Measurements from ENCODE around the gene CUL9.

Gene CUL9

DNA sequence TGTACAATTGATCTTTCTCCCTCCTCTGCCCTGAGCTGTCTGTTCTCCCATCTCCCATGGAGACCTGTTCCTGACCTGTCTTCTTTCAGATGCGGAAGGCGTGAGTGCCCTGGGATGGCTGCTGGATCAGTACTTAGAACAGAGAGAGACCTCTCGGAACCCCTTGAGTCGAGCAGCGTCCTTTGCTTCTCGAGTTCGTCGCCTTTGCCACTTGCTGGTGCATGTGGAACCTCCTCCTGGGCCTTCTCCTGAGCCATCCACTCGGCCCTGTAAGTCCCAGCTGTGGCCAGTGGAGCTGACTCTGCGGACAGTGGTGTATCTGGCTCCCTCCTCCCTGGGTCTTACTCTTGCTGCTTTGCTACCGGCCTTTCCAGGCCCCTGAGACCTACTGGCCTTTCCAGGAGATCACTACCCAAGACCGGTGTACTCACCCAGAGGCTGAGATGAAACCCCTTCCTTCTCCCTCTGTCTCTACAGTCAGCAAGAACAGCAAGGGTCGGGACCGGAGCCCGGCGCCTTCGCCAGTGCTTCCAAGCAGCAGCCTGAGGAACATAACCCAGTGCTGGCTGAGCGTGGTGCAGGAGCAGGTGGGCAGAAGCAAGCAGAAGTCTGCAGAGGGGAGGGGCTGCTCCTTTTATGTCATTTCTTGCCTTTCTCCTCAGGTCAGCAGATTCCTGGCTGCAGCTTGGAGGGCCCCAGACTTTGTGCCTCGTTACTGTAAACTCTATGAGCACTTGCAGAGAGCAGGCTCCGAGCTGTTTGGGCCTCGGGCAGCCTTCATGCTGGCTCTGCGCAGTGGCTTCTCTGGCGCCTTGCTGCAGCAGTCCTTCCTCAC is 22.5 kb downstream of the CUL9 start:
- Histone ChIP-seq H3K4me2 (ENCODE audit: low read length) (no peak overlapping the region), H4K8ac (ENCODE audit: low read depth, low read length) (no peak overlapping the region), H2BK5ac (ENCODE audit: low read depth, low read length, poor library complexity) (no peak overlapping the region), H3K36me3 (ENCODE audit: control insufficient read depth in 1 of 2, insufficient read depth in 2 of 2, low read length in 2 of 2) (peaks cover 12 to 23% of the 10 kb centered on the region in 2 experiments), H3K27me3 (ENCODE audit: insufficient read depth, low read length) (no peaks in the 10 kb centered on the region), H3K4me1 (ENCODE audit: control insufficient read depth in 1 of 2, insufficient read depth in 2 of 2, low read length in 2 of 2) (no peaks in the 10 kb centered on the region), H3K23ac (ENCODE audit: low read length) (no peak overlapping the region), H2BK12ac (ENCODE audit: low read length) (no peak overlapping the region), H4K91ac (ENCODE audit: low read depth, low read length) (no peak overlapping the region), H3K27ac (ENCODE audit: low read depth, low read length) (no peak overlapping the region), H3K4me3 (ENCODE audit: low read depth, low read length) (no peak overlapping the region), H3K9ac (ENCODE audit: low read length) (no peak overlapping the region), H3K9me3 (ENCODE audit: insufficient read depth, low read depth, low read length) (no peaks in the 10 kb centered on the region), H3K79me1 (ENCODE audit: low read length) (no peaks in the 10 kb centered on the region), H3K79me2 (ENCODE audit: control insufficient read depth, insufficient read depth, low read length, poor library complexity) (no peaks in the 10 kb centered on the region), H2BK120ac (ENCODE audit: insufficient read depth, low read length, poor library complexity) (no peak overlapping the region), H3K14ac (ENCODE audit: low read length) (no peak overlapping the region), H3K4ac (ENCODE audit: low read depth, low read length) (no peak overlapping the region), H3K18ac (ENCODE audit: low read length) (no peak overlapping the region), H2AK5ac (ENCODE audit: low read length) (no peak overlapping the region), H4K12ac (ENCODE audit: low read depth, low read length) (no peak overlapping the region), H2AFZ (ENCODE audit: insufficient read depth, low read length, poor library complexity) (no peak overlapping the region)
- no CpG with 5 or more reads among the region's 23 CpGs for WGBS (ENCODE audit: extremely low coverage, insufficient coverage, insufficient read length)
- no peak for DNase-seq

DNA sequence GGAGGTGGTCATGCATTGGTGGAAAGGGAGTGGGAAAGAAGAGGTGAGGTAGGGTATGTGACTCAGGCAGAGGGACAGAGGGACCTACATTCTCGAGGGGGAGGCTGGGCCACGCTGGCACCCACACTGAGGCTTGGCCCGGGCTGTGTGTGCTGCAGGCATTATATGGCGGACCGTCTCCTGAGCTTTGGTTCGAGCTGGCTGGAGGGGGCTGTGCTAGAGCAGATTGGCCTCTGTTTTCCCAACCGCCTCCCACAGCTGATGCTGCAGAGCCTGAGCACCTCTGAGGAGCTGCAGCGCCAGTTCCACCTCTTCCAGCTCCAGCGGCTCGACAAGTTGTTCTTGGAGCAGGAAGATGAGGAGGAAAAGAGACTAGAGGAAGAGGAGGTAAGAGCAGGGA is 23.9 kb downstream of the CUL9 start:
- Histone ChIP-seq H2BK120ac (ENCODE audit: insufficient read depth, low read length, poor library complexity) (no peak overlapping the region), H3K9ac (ENCODE audit: low read length) (no peak overlapping the region), H2AK5ac (ENCODE audit: low read length) (no peak overlapping the region), H2BK12ac (ENCODE audit: low read length) (no peak overlapping the region), H3K4me1 (ENCODE audit: control insufficient read depth in 1 of 2, insufficient read depth in 2 of 2, low read length in 2 of 2) (no peaks in the 10 kb centered on the region), H4K12ac (ENCODE audit: low read depth, low read length) (no peak overlapping the region), H3K14ac (ENCODE audit: low read length) (no peak overlapping the region), H3K4ac (ENCODE audit: low read depth, low read length) (no peak overlapping the region), H3K4me3 (ENCODE audit: low read depth, low read length) (no peak overlapping the region), H2AFZ (ENCODE audit: insufficient read depth, low read length, poor library complexity) (no peak overlapping the region), H3K4me2 (ENCODE audit: low read length) (no peak overlapping the region), H3K9me3 (ENCODE audit: insufficient read depth, low read depth, low read length) (no peaks in the 10 kb centered on the region), H3K27me3 (ENCODE audit: insufficient read depth, low read length) (no peaks in the 10 kb centered on the region), H3K23ac (ENCODE audit: low read length) (no peak overlapping the region), H3K79me1 (ENCODE audit: low read length) (no peaks in the 10 kb centered on the region), H4K91ac (ENCODE audit: low read depth, low read length) (no peak overlapping the region), H3K36me3 (ENCODE audit: control insufficient read depth in 1 of 2, insufficient read depth in 2 of 2, low read length in 2 of 2) (peaks cover 5 to 11% of the 10 kb centered on the region in 2 experiments), H3K27ac (ENCODE audit: low read depth, low read length) (no peak overlapping the region), H3K79me2 (ENCODE audit: control insufficient read depth, insufficient read depth, low read length, poor library complexity) (no peaks in the 10 kb centered on the region), H2BK5ac (ENCODE audit: low read depth, low read length, poor library complexity) (no peak overlapping the region), H4K8ac (ENCODE audit: low read depth, low read length) (no peak overlapping the region), H3K18ac (ENCODE audit: low read length) (no peak overlapping the region)
- WGBS (ENCODE audit: extremely low coverage, insufficient coverage, insufficient read length), result no CpG with 5 or more reads among the region's 10 CpGs
- DNase-seq, result no peak

DNA sequence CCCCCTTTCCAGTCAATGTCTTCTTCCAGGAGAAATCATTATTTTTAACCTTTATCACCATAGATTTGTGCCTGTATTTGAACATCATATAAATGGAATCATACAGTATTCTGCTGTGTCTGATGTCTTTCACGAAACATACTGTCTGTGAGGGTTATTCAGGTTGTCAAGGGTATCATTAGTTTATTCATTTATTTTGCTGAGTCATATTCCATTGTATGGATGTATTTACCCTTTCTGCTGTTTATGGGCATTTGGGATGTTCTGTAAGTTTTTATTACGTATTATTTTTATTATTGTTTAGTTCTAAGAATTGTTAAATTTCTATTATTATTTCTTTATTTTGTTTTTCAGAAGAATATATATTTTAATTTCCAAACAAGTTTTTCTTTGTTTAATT is 25.3 kb downstream of the CUL9 start:
- H4K91ac ChIP-seq (ENCODE audit: low read depth, low read length), result no peak overlapping the region

DNA sequence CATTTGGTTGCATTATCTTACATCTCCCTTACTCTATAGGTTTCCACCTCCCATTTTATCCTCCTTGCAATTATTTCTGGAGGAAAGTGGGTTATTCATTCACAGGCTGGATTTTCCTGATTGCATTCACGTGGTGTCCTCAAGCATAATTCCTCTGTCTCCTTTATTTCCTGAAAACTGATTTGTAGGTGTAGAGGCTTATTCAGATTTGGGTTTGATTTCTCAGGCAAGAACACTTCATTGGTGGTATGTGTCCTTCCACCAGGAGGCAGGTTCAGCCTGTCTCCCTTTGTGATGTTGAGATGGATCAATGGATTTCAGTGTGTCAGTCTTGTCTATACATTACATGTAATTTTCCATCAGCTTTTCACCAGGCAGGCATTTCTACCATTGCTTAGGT is 30.0 kb downstream of the CUL9 start:
- Histone ChIP-seq H3K4ac (ENCODE audit: low read depth, low read length) (no peak overlapping the region), H3K4me2 (ENCODE audit: low read length) (no peak overlapping the region), H3K4me1 (ENCODE audit: control insufficient read depth in 1 of 2, insufficient read depth in 2 of 2, low read length in 2 of 2) (no peaks in the 10 kb centered on the region), H3K23ac (ENCODE audit: low read length) (no peak overlapping the region), H3K4me3 (ENCODE audit: low read depth, low read length) (no peak overlapping the region), H4K12ac (ENCODE audit: low read depth, low read length) (no peak overlapping the region), H3K79me2 (ENCODE audit: control insufficient read depth, insufficient read depth, low read length, poor library complexity) (no peaks in the 10 kb centered on the region), H3K9me3 (ENCODE audit: insufficient read depth, low read depth, low read length) (no peaks in the 10 kb centered on the region), H4K91ac (ENCODE audit: low read depth, low read length) (no peak overlapping the region), H3K9ac (ENCODE audit: low read length) (no peak overlapping the region), H3K27ac (ENCODE audit: low read depth, low read length) (no peak overlapping the region), H2BK5ac (ENCODE audit: low read depth, low read length, poor library complexity) (no peak overlapping the region), H2AFZ (ENCODE audit: insufficient read depth, low read length, poor library complexity) (no peak overlapping the region), H2BK12ac (ENCODE audit: low read length) (no peak overlapping the region), H2BK120ac (ENCODE audit: insufficient read depth, low read length, poor library complexity) (no peak overlapping the region), H3K27me3 (ENCODE audit: insufficient read depth, low read length) (no peaks in the 10 kb centered on the region), H3K18ac (ENCODE audit: low read length) (no peak overlapping the region), H3K14ac (ENCODE audit: low read length) (no peak overlapping the region), H4K8ac (ENCODE audit: low read depth, low read length) (no peak overlapping the region), H3K79me1 (ENCODE audit: low read length) (no peaks in the 10 kb centered on the region), H2AK5ac (ENCODE audit: low read length) (no peak overlapping the region), H3K36me3 (ENCODE audit: control insufficient read depth in 1 of 2, insufficient read depth in 2 of 2, low read length in 2 of 2) (peaks cover 15 to 22% of the 10 kb centered on the region in 2 experiments)
- no peak for DNase-seq
- WGBS (ENCODE audit: extremely low coverage, insufficient coverage, insufficient read length), result no CpG with 5 or more reads among the region's 1 CpG

More for the DNA sequence above, 25.3 kb downstream of the CUL9 start:
- H3K36me3 ChIP-seq (ENCODE audit: control insufficient read depth in 1 of 2, insufficient read depth in 2 of 2, low read length in 2 of 2), result peaks cover 5 to 10% of the 10 kb centered on the region in 2 experiments
- H3K23ac ChIP-seq (ENCODE audit: low read length), result no peak overlapping the region
- no peak overlapping the region for H3K9ac ChIP-seq (ENCODE audit: low read length)
- H4K12ac ChIP-seq (ENCODE audit: low read depth, low read length), result no peak overlapping the region
- no peak for DNase-seq
- H3K27ac ChIP-seq (ENCODE audit: low read depth, low read length), result no peak overlapping the region
- no peak overlapping the region for H2AFZ ChIP-seq (ENCODE audit: insufficient read depth, low read length, poor library complexity)
- WGBS (ENCODE audit: extremely low coverage, insufficient coverage, insufficient read length), result no CpG with 5 or more reads among the region's 2 CpGs
- no peak overlapping the region for H3K18ac ChIP-seq (ENCODE audit: low read length)
- no peak overlapping the region for H3K4me2 ChIP-seq (ENCODE audit: low read length)
- no peak overlapping the region for H2BK120ac ChIP-seq (ENCODE audit: insufficient read depth, low read length, poor library complexity)
- H3K4ac ChIP-seq (ENCODE audit: low read depth, low read length), result no peak overlapping the region
- H3K9me3 ChIP-seq (ENCODE audit: insufficient read depth, low read depth, low read length), result no peaks in the 10 kb centered on the region
- H3K79me1 ChIP-seq (ENCODE audit: low read length), result no peaks in the 10 kb centered on the region
- H2BK12ac ChIP-seq (ENCODE audit: low read length), result no peak overlapping the region
- no peak overlapping the region for H2AK5ac ChIP-seq (ENCODE audit: low read length)
- H3K27me3 ChIP-seq (ENCODE audit: insufficient read depth, low read length), result no peaks in the 10 kb centered on the region
- H3K14ac ChIP-seq (ENCODE audit: low read length), result no peak overlapping the region
- no peaks in the 10 kb centered on the region for H3K4me1 ChIP-seq (ENCODE audit: control insufficient read depth in 1 of 2, insufficient read depth in 2 of 2, low read length in 2 of 2)
- H3K79me2 ChIP-seq (ENCODE audit: control insufficient read depth, insufficient read depth, low read length, poor library complexity), result no peaks in the 10 kb centered on the region
- no peak overlapping the region for H2BK5ac ChIP-seq (ENCODE audit: low read depth, low read length, poor library complexity)
- no peak overlapping the region for H3K4me3 ChIP-seq (ENCODE audit: low read depth, low read length)
- no peak overlapping the region for H4K8ac ChIP-seq (ENCODE audit: low read depth, low read length)
